Mesenchymal stem cell (in vitro differentiated cells and primary cell): Measurements from ENCODE around the gene KCNJ9.

Experiments used
- DNase-seq: peaks from one replicate; pipeline ENCODE4 v3.0.0-alpha.2; 2013
- H2AFZ ChIP-seq: one replicate; pipeline ENCODE4 v1.6.1; 2013; ENCODE audit warnings: low read depth, mild to moderate bottlenecking, control low read depth, inconsistent platforms, low read length, moderate library complexity
- H2AK5ac ChIP-seq: 2 replicates; pipeline ENCODE4 v1.6.1; 2013; ENCODE audit warnings: low read length, moderate library complexity, mild to moderate bottlenecking, inconsistent platforms; ENCODE audit not compliant: severe bottlenecking
- H2BK120ac ChIP-seq: one replicate; pipeline ENCODE4 v1.6.1; 2013; ENCODE audit warnings: low read depth, mild to moderate bottlenecking, inconsistent platforms, low read length, moderate library complexity
- H2BK12ac ChIP-seq, 2 experiments: one replicate each; pipeline ENCODE4 v1.6.1; 2013; ENCODE audit warnings: inconsistent platforms in 2 of 2, low read length in 2 of 2, mild to moderate bottlenecking in 2 of 2, moderate library complexity in 2 of 2, control low read depth in 1 of 2
- H2BK15ac ChIP-seq: one replicate; pipeline ENCODE4 v1.6.1; 2013; ENCODE audit warnings: mild to moderate bottlenecking, low read depth, inconsistent platforms; ENCODE audit not compliant: poor library complexity, severe bottlenecking
- H2BK5ac ChIP-seq: 2 replicates; pipeline ENCODE4 v1.6.1; 2013; ENCODE audit warnings: low read depth, mild to moderate bottlenecking, low read length, control low read depth, inconsistent platforms; ENCODE audit not compliant: poor library complexity, severe bottlenecking
- H3K14ac ChIP-seq, 2 experiments: one replicate each; pipeline ENCODE4 v1.6.1; 2013; ENCODE audit warnings: inconsistent platforms in 2 of 2, low read length in 2 of 2, control low read depth in 1 of 2, mild to moderate bottlenecking in 1 of 2, moderate library complexity in 1 of 2
- H3K18ac ChIP-seq, 2 experiments: one replicate each; pipeline ENCODE4 v1.6.1; 2013; ENCODE audit warnings: inconsistent platforms in 2 of 2, low read length in 2 of 2, control low read depth in 1 of 2, low read depth in 1 of 2, mild to moderate bottlenecking in 1 of 2
- H3K23ac ChIP-seq, 2 experiments: one replicate each; pipeline ENCODE4 v1.6.1; 2013; ENCODE audit warnings: inconsistent platforms in 2 of 2, low read length in 2 of 2, mild to moderate bottlenecking in 2 of 2, moderate library complexity in 2 of 2, control low read depth in 1 of 2
- H3K27ac ChIP-seq: 2 replicates; pipeline ENCODE4 v1.5.1; 2013; ENCODE audit warnings: mild to moderate bottlenecking, moderate library complexity, low read length, control low read depth, inconsistent platforms; ENCODE audit not compliant: poor library complexity, severe bottlenecking
- H3K27me3 ChIP-seq, 2 experiments: 2 replicates each; pipeline versions ENCODE4 v1.6.1 to v1.7.0; 2013; ENCODE audit warnings: low read length in 2 of 2, mild to moderate bottlenecking in 2 of 2, moderate library complexity in 2 of 2, control low read depth in 1 of 2, inconsistent platforms in 1 of 2; ENCODE audit not compliant: control insufficient read depth in 1 of 2, insufficient read depth in 1 of 2
- H3K36me3 ChIP-seq, 2 experiments: 2 replicates each; pipeline versions ENCODE4 v1.6.1 to v1.7.0; 2013; ENCODE audit warnings: low read length in 2 of 2, control low read depth in 1 of 2, inconsistent platforms in 1 of 2, low read depth in 1 of 2, mild to moderate bottlenecking in 1 of 2; ENCODE audit not compliant: insufficient read depth in 2 of 2, control insufficient read depth in 1 of 2
- H3K4ac ChIP-seq, 2 experiments: one replicate each; pipeline ENCODE4 v1.6.1; 2013; ENCODE audit warnings: inconsistent platforms in 2 of 2, low read length in 2 of 2, mild to moderate bottlenecking in 2 of 2, moderate library complexity in 2 of 2, control low read depth in 1 of 2, low read depth in 1 of 2
- H3K4me1 ChIP-seq: 2 replicates; pipeline ENCODE4 v1.6.1; 2013; ENCODE audit warnings: low read depth, low read length, control low read depth; ENCODE audit not compliant: control insufficient read depth, insufficient read depth
- H3K4me2 ChIP-seq: 2 replicates; pipeline ENCODE4 v1.6.1; 2013; ENCODE audit warnings: low read length, mild to moderate bottlenecking, inconsistent platforms; ENCODE audit not compliant: poor library complexity, severe bottlenecking
- H3K4me3 ChIP-seq, 2 experiments: 2 replicates each; pipeline versions ENCODE4 v1.5.1 to v1.7.0; 2013; ENCODE audit warnings: low read length in 2 of 2, mild to moderate bottlenecking in 2 of 2, control low read depth in 1 of 2, low read depth in 1 of 2; ENCODE audit not compliant: insufficient read depth in 1 of 2
- H3K79me1 ChIP-seq: replicated peaks from 2 replicates; pipeline ENCODE4 v1.6.1; 2013; ENCODE audit warnings: mild to moderate bottlenecking, control low read depth, low read length, inconsistent platforms; ENCODE audit not compliant: poor library complexity, severe bottlenecking
- H3K9ac ChIP-seq: 2 replicates; pipeline ENCODE4 v1.7.0; 2013; ENCODE audit warnings: mild to moderate bottlenecking, low read length, moderate library complexity
- H3K9me3 ChIP-seq: 2 replicates; pipeline ENCODE4 v1.7.0; 2013; ENCODE audit warnings: mild to moderate bottlenecking, low read length; ENCODE audit not compliant: control insufficient read depth
- H4K8ac ChIP-seq: one replicate; pipeline ENCODE4 v1.6.1; 2013; ENCODE audit warnings: inconsistent platforms, mild to moderate bottlenecking, low read length, moderate library complexity
- H4K91ac ChIP-seq: one replicate; pipeline ENCODE4 v1.6.1; 2013; ENCODE audit warnings: mild to moderate bottlenecking, low read length, inconsistent platforms
- WGBS: methylation state at CpG from one replicate; pipeline ENCODE4 v1.1.7; 2013; ENCODE audit warnings: mixed read lengths; 5-methylcytosine and 5-hydroxymethylcytosine counted together

The KCNJ9 gene

DNA sequence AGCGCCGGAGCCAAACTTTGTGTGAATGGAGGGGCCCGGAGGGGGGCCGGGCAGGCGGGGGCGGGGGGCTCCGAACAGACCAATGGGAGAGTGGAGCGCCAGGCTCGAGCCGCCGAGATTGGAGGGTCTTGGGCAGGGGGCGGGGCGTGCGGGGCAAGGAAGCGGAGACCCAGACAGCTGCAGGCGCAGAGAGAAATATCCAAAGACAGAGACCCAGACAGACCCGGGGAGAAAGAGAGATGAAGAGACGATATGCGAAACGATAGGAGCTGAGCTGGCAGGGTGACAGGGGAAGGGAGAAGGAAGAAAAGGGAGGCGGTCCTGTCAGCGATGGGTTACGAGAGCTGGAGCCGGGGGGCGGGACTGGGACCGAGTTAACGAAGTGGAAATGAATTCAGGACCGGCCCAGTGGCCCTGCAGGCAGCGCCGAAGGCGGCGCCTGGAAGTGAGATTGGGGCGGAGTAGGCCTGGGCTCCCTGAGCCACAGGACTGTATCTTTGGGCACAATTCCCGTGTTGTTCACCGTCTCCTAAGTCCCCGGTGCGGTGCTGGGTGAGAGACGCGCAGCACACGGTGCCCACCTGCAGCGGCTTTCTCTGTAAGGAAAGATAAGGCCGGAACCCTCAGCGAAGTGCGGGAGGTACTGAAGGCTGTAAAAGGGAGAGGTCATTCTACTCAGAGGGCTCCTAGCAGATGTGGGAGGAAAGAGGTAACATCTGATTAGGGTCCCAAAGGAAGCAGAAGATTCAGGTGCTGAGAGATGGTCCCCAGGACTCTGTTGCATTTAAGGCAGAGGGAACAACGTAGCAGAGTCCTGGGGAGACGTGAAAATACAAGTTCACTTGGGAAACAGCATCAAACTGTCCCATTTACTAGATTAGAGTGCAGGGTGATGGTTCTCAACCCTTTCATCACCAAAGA, 10.8 kb upstream of the KCNJ9 start:
- Histone ChIP-seq H3K27ac (no peak overlapping the region), H2BK12ac (no peak overlapping the region), H3K23ac (peak overlapping the region in 1 of 2 experiments; percentile 77), H3K4me2 (peak overlapping the region; percentile 89), H3K27me3 (peaks cover 59 to 84% of the 10 kb centered on the region in 2 experiments), H4K91ac (no peak overlapping the region), H2AFZ (peak overlapping the region; percentile 89), H3K14ac (no peak overlapping the region), H3K79me1 (no peaks in the 10 kb centered on the region), H4K8ac (no peak overlapping the region), H3K4ac (peak overlapping the region in 1 of 2 experiments; percentile 24), H2AK5ac (no peak overlapping the region), H2BK120ac (no peak overlapping the region), H2BK5ac (no peak overlapping the region), H3K4me1 (peaks cover 8% of the 10 kb centered on the region), H2BK15ac (no peak overlapping the region), H3K18ac (no peak overlapping the region), H3K9ac (peak overlapping the region; percentile 53), H3K9me3 (no peaks in the 10 kb centered on the region), H3K4me3 (peak overlapping the region; percentile 54 to 84), H3K36me3 (no peaks in the 10 kb centered on the region)
- 2% methylated on average over 41 of the region's 46 CpGs for WGBS
- DNase-seq, result peak; percentile 75

- Histone ChIP-seq H2BK120ac (no peak overlapping the region), H3K4me1 (peaks cover 12% of the 10 kb centered on the region), H3K36me3 (no peaks in the 10 kb centered on the region), H4K8ac (no peak overlapping the region), H3K27me3 (peaks cover 66 to 81% of the 10 kb centered on the region in 2 experiments), H3K9ac (no peak overlapping the region), H4K91ac (no peak overlapping the region), H2BK12ac (no peak overlapping the region), H3K4me3 (no peak overlapping the region), H2BK15ac (no peak overlapping the region), H3K14ac (no peak overlapping the region), H3K4me2 (no peak overlapping the region), H2AK5ac (no peak overlapping the region), H3K18ac (no peak overlapping the region), H3K23ac (no peak overlapping the region), H3K27ac (no peak overlapping the region), H3K4ac (no peak overlapping the region), H3K79me1 (no peaks in the 10 kb centered on the region), H2BK5ac (no peak overlapping the region), H2AFZ (no peak overlapping the region), H3K9me3 (no peaks in the 10 kb centered on the region)
- 88% methylated on average over 5 of the region's 5 CpGs for WGBS
- DNase-seq, result no peak
Measured at GRCh38 chr1:160071289-160071688, 10.0 kb upstream of the KCNJ9 start.

GRCh38 chr1:160074865-160075264, 6.5 kb upstream of the KCNJ9 start:
- Histone ChIP-seq H2BK120ac (no peak overlapping the region), H3K36me3 (no peaks in the 10 kb centered on the region), H3K4me1 (peaks cover 8% of the 10 kb centered on the region), H3K23ac (no peak overlapping the region), H2BK12ac (no peak overlapping the region), H3K4me3 (no peak overlapping the region), H4K91ac (no peak overlapping the region), H2AK5ac (no peak overlapping the region), H3K27me3 (peaks cover 38 to 61% of the 10 kb centered on the region in 2 experiments), H2BK5ac (no peak overlapping the region), H3K4ac (no peak overlapping the region), H3K79me1 (no peaks in the 10 kb centered on the region), H3K18ac (no peak overlapping the region), H3K14ac (no peak overlapping the region), H3K27ac (no peak overlapping the region), H4K8ac (no peak overlapping the region), H2AFZ (no peak overlapping the region), H3K9me3 (no peaks in the 10 kb centered on the region), H3K9ac (no peak overlapping the region), H2BK15ac (no peak overlapping the region), H3K4me2 (no peak overlapping the region)
- 69% methylated on average over 4 of the region's 4 CpGs for WGBS
- no peak for DNase-seq

- DNase-seq, result no peak
- Histone ChIP-seq H3K14ac (no peak overlapping the region), H3K4me1 (peaks cover 3% of the 10 kb centered on the region), H3K23ac (no peak overlapping the region), H3K18ac (no peak overlapping the region), H2BK5ac (no peak overlapping the region), H3K27ac (no peak overlapping the region), H3K9me3 (no peaks in the 10 kb centered on the region), H3K36me3 (no peaks in the 10 kb centered on the region), H3K4me2 (no peak overlapping the region), H4K91ac (no peak overlapping the region), H2AK5ac (no peak overlapping the region), H2BK120ac (no peak overlapping the region), H2BK12ac (no peak overlapping the region), H3K27me3 (peaks cover 43 to 65% of the 10 kb centered on the region in 2 experiments), H3K4me3 (no peak overlapping the region), H3K79me1 (no peaks in the 10 kb centered on the region), H2AFZ (no peak overlapping the region), H3K4ac (no peak overlapping the region), H3K9ac (no peak overlapping the region), H2BK15ac (no peak overlapping the region), H4K8ac (no peak overlapping the region)
- 30% methylated on average over 1 of the region's 2 CpGs for WGBS
Measured at GRCh38 chr1:160075836-160076235, 5.5 kb upstream of the KCNJ9 start.
